ENCODE measurements around the gene MARCHF6. TPM values are rescaled to one million over a fixed set of nuclear protein-coding genes. Genes with fewer than 3 reads are reported as not detected.

MARCHF6 gene
- total RNA-seq, 1 experiment from 2014 or later, result 129 TPM

DNA sequence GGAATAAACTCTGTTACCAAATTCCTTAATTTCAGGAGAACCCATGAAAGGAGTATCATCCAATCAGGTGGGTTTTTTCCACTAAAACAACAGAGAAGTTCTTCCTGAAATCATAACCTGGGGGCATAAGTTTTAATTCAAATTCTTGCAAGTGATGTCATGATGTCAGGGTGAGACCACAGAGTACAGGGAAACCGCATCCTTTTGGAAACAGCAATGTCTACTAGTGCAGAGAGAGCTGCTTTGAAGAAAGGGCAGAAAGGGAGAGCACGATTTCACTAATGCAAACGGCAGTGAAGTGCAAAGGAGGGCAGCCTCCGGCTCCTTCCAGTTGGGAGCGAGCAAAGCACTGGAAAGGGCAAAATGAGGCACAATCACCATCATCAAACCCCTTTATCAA lies 25.2 kb upstream of the MARCHF6 start:
- no peak overlapping the region for H3K4me3 ChIP-seq (ENCODE audit: low read depth, low read length, poor library complexity, severe bottlenecking)
- intact Hi-C loops (cut with micrococcal nuclease; ENCODE audit: unreplicated experiment), result no loop called here
- no peak for TF ChIP-seq EZH2 (IDR thresholded peaks at IDR 0.05; ENCODE audit: borderline replicate concordance, low read depth, low read length, poor library complexity, severe bottlenecking)
- TF ChIP-seq, protein P1, sequence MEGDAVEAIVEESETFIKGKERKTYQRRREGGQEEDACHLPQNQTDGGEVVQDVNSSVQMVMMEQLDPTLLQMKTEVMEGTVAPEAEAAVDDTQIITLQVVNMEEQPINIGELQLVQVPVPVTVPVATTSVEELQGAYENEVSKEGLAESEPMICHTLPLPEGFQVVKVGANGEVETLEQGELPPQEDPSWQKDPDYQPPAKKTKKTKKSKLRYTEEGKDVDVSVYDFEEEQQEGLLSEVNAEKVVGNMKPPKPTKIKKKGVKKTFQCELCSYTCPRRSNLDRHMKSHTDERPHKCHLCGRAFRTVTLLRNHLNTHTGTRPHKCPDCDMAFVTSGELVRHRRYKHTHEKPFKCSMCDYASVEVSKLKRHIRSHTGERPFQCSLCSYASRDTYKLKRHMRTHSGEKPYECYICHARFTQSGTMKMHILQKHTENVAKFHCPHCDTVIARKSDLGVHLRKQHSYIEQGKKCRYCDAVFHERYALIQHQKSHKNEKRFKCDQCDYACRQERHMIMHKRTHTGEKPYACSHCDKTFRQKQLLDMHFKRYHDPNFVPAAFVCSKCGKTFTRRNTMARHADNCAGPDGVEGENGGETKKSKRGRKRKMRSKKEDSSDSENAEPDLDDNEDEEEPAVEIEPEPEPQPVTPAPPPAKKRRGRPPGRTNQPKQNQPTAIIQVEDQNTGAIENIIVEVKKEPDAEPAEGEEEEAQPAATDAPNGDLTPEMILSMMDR (conservative IDR thresholded peaks at IDR 0.05; ENCODE audit: low read depth, low read length), result no peak
- H3K27me3 ChIP-seq (replicated peaks; ENCODE audit: insufficient read depth, low read depth, low read length, poor library complexity), result no peaks in the 10 kb centered on the region
- POLR2A ChIA-PET (ENCODE audit: low non-redundant PET), result no interaction called here
- H3K36me3 ChIP-seq (ENCODE audit: insufficient read depth, low read length, poor library complexity, severe bottlenecking), result no peaks in the 10 kb centered on the region
- H3K9me3 ChIP-seq (ENCODE audit: low read depth, low read length, poor library complexity, severe bottlenecking), result no peaks in the 10 kb centered on the region
- no TSS peak for BruUV-seq (replicated peaks)
- CTCF ChIA-PET, result no interaction called here
- no peak overlapping the region for H3K27ac ChIP-seq (ENCODE audit: low read depth, low read length, poor library complexity, severe bottlenecking)
- no peak for DNase-seq (ENCODE audit: low spot score)
- H3K4me1 ChIP-seq (ENCODE audit: insufficient read depth, low read length, poor library complexity, severe bottlenecking), result peaks cover 1% of the 10 kb centered on the region

DNA sequence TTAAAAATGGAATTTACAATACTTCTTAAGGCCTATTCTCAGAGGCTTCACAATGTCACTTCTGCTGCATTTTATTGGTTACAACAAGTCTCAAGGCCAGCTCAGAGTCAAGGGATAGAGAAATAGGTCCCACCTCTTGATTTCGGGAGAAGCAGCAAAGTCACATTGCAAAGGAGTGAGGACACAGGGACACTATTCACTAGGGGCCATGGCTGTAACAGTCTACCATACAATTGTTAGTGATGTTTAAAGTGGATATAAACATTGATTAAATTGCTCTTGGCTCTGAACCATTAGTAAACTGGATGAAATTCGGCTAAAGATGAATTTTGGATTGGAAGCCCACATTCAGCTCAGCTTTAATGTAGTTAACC lies 24.1 kb upstream of the MARCHF6 start:
- Histone ChIP-seq H3K4me1 (ENCODE audit: insufficient read depth, low read length, poor library complexity, severe bottlenecking) (peaks cover 8% of the 10 kb centered on the region), H3K4me3 (ENCODE audit: low read depth, low read length, poor library complexity, severe bottlenecking) (no peak overlapping the region), H3K9me3 (ENCODE audit: low read depth, low read length, poor library complexity, severe bottlenecking) (no peaks in the 10 kb centered on the region), H3K36me3 (ENCODE audit: insufficient read depth, low read length, poor library complexity, severe bottlenecking) (no peaks in the 10 kb centered on the region), H3K27ac (ENCODE audit: low read depth, low read length, poor library complexity, severe bottlenecking) (no peak overlapping the region), H3K27me3 (replicated peaks; ENCODE audit: insufficient read depth, low read depth, low read length, poor library complexity) (no peaks in the 10 kb centered on the region)
- no TSS peak for BruUV-seq (replicated peaks)
- intact Hi-C loops (cut with micrococcal nuclease; ENCODE audit: unreplicated experiment), result no loop called here
- TF ChIP-seq EZH2 (IDR thresholded peaks at IDR 0.05; ENCODE audit: borderline replicate concordance, low read depth, low read length, poor library complexity, severe bottlenecking), result no peak
- TF ChIP-seq, protein P1 (conservative IDR thresholded peaks at IDR 0.05; ENCODE audit: low read depth, low read length), result no peak
- CTCF ChIA-PET, result no interaction called here
- DNase-seq (ENCODE audit: low spot score), result no peak
- POLR2A ChIA-PET (ENCODE audit: low non-redundant PET), result no interaction called here

DNA sequence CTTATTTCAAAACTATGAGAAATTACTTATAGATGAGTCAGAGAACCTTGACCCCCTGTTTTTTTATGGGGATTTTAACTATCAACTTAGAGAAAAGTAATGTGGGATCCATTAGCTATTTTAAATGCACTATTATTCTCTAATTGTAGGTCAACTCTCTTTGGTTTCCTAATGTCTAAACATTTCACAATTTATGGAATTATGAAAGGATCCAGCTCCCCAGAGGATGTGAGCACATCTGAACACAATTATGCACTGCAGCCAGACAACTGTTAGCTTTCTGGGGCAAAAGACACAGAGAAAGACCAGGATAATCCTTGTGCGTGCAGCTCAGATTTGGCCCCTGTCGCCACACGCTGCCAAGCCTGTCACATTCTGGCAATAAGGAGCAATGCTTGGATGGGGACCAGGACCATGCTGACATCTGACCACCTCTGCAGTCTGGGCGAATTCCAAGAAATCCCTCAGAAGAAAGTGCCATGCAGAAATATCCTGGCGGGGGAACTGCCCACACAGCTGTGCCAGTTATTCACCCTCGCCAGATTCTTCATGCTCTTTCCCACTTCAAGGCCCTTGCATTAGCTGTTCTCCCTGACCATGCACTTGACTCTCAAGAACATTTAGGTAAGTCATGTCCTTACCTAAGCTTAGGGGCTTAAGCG lies 23.5 kb upstream of the MARCHF6 start:
- Histone ChIP-seq H3K27ac (ENCODE audit: low read depth, low read length, poor library complexity, severe bottlenecking) (no peak overlapping the region), H3K36me3 (ENCODE audit: insufficient read depth, low read length, poor library complexity, severe bottlenecking) (no peaks in the 10 kb centered on the region), H3K4me1 (ENCODE audit: insufficient read depth, low read length, poor library complexity, severe bottlenecking) (peaks cover 8% of the 10 kb centered on the region), H3K9me3 (ENCODE audit: low read depth, low read length, poor library complexity, severe bottlenecking) (no peaks in the 10 kb centered on the region), H3K27me3 (replicated peaks; ENCODE audit: insufficient read depth, low read depth, low read length, poor library complexity) (no peaks in the 10 kb centered on the region), H3K4me3 (ENCODE audit: low read depth, low read length, poor library complexity, severe bottlenecking) (no peak overlapping the region)
- POLR2A ChIA-PET (ENCODE audit: low non-redundant PET), result no interaction called here
- TF ChIP-seq EZH2 (IDR thresholded peaks at IDR 0.05; ENCODE audit: borderline replicate concordance, low read depth, low read length, poor library complexity, severe bottlenecking), result no peak
- TF ChIP-seq, protein P1 (conservative IDR thresholded peaks at IDR 0.05; ENCODE audit: low read depth, low read length), result no peak
- CTCF ChIA-PET, result no interaction called here
- DNase-seq (ENCODE audit: low spot score), result no peak
- intact Hi-C loops (cut with micrococcal nuclease; ENCODE audit: unreplicated experiment), result no loop called here
- BruUV-seq (replicated peaks), result no TSS peak
